SK-N-SH (cell line): ENCODE data around the gene PCDHA8. TPM values are rescaled to one million over a fixed set of nuclear protein-coding genes. Genes with fewer than 3 reads are reported as not detected.
"Not testable (repeated sequence)": the region's sequence is repeated elsewhere in the genome, so short reads cannot be mapped to it uniquely, and the experiment has no call there.

Experiments used
- CTCF ChIA-PET: fragments of 300-600, 350-600 bp; formaldehyde crosslinking; extraction: SDS; loops from one replicate; lab custom pipeline; 2021; lab: Yijun Ruan, JAX
- POLR2A ChIA-PET: fragments of 350-600 bp; sonication (Branson Sonifier 250); formaldehyde crosslinking; extraction: SDS; loops from one replicate; lab custom pipeline; 2020; ENCODE audit warnings: antibody characterized with exemption, inconsistent platforms; lab: Yijun Ruan, JAX
- DNase-seq: peaks from one replicate; pipeline ENCODE4 v3.0.0; 2012
- H2AFZ ChIP-seq: fragments of 200-600 bp; sonication (generic); 2 replicates; pipeline ENCODE4 v1.8.1; 2016; ENCODE audit warnings: antibody characterized with exemption, mild to moderate bottlenecking, low read depth
- H3F3A ChIP-seq: fragments of 200-600 bp; sonication (generic); replicated peaks from 2 replicates; pipeline ENCODE3; 2016; ENCODE audit warnings: antibody characterized with exemption, mild to moderate bottlenecking; ENCODE audit not compliant: insufficient read depth
- H3K27ac ChIP-seq, 2 experiments: fragments of 200-500 bp in 1 of 2; fragments of 200-600 bp in 1 of 2; sonication (Bioruptor generic) in 1 of 2; sonication (generic), shearing (Covaris generic) in 1 of 2; 2 replicates each; pipeline versions ENCODE4 v1.5.1 to v1.6.1; 2014 to 2016; ENCODE audit warnings: low read depth in 2 of 2, inconsistent platforms in 1 of 2, low read length in 1 of 2, mild to moderate bottlenecking in 1 of 2, mixed read lengths in 1 of 2
- H3K27me3 ChIP-seq: fragments of 200-600 bp; sonication (generic), shearing (Covaris generic); 2 replicates; pipeline ENCODE4 v1.6.1; 2016; ENCODE audit warnings: mixed run types; ENCODE audit not compliant: insufficient read depth
- H3K36me3 ChIP-seq, 2 experiments: fragments of 200-500 bp in 1 of 2; fragments of 200-600 bp in 1 of 2; sonication (Bioruptor generic) in 1 of 2; sonication (generic) in 1 of 2; replicated peaks in 1 of 2; 2 replicates each; pipeline versions ENCODE3 to v1.5.1; 2014 to 2016; ENCODE audit warnings: low read length in 1 of 2, mild to moderate bottlenecking in 1 of 2; ENCODE audit not compliant: insufficient read depth in 2 of 2, control insufficient read depth in 1 of 2
- H3K4me1 ChIP-seq, 2 experiments: fragments of 200-500 bp in 1 of 2; fragments of 200-600 bp in 1 of 2; sonication (Bioruptor generic) in 1 of 2; sonication (generic), shearing (Covaris generic) in 1 of 2; 2 replicates each; pipeline versions ENCODE4 v1.5.1 to v1.6.1; 2014 to 2016; ENCODE audit warnings: low read depth in 1 of 2, low read length in 1 of 2, mixed run types in 1 of 2; ENCODE audit not compliant: insufficient read depth in 2 of 2, control insufficient read depth in 1 of 2
- H3K4me2 ChIP-seq: fragments of 200-600 bp; sonication (generic), shearing (Covaris generic); 2 replicates; pipeline ENCODE4 v1.6.1; 2017; ENCODE audit warnings: mixed run types
- H3K4me3 ChIP-seq, 2 experiments: fragments of 200-500 bp in 1 of 2; fragments of 200-600 bp in 1 of 2; sonication (Bioruptor generic) in 1 of 2; sonication (generic), shearing (Covaris generic) in 1 of 2; 2 replicates each; pipeline versions ENCODE4 v1.5.1 to v1.8.1; 2014 to 2016; ENCODE audit warnings: low read depth in 2 of 2, inconsistent platforms in 1 of 2, low read length in 1 of 2, mild to moderate bottlenecking in 1 of 2, mixed read lengths in 1 of 2, moderate library complexity in 1 of 2
- H3K79me2 ChIP-seq: fragments of 200-600 bp; sonication (generic); 2 replicates; pipeline ENCODE4 v1.8.1; 2017; ENCODE audit warnings: mild to moderate bottlenecking; ENCODE audit not compliant: insufficient read depth
- H3K9ac ChIP-seq: fragments of 200-600 bp; sonication (generic); 2 replicates; pipeline ENCODE4 v1.6.1; 2017; ENCODE audit warnings: mixed run types
- H3K9me2 ChIP-seq: fragments of 200-600 bp; sonication (generic); 2 replicates; pipeline ENCODE4 v1.6.1; 2017; ENCODE audit warnings: mixed run types
- H3K9me3 ChIP-seq: fragments of 200-600 bp; sonication (generic); 2 replicates; pipeline ENCODE4 v1.6.1; 2017; ENCODE audit warnings: mixed run types, mild to moderate bottlenecking, moderate library complexity
- H4K20me1 ChIP-seq: fragments of 200-600 bp; sonication (generic); 2 replicates; pipeline ENCODE4 v1.6.1; 2017; ENCODE audit warnings: mild to moderate bottlenecking, mixed run types; ENCODE audit not compliant: insufficient read depth
- ELF1 ChIP-seq: IDR thresholded peaks from 2 replicates; pipeline ENCODE4 v1.4.0; 2012
- EZH2phosphoT487 ChIP-seq: fragments of 200-600 bp; sonication (generic); IDR thresholded peaks from 2 replicates; pipeline ENCODE4 v1.6.1; 2017; ENCODE audit warnings: low read depth, mixed run types, mild to moderate bottlenecking, antibody characterized with exemption, moderate library complexity, borderline replicate concordance
- FOSL2 ChIP-seq: IDR thresholded peaks from 2 replicates; pipeline ENCODE4 v1.4.0; 2012; ENCODE audit warnings: low read depth, mild to moderate bottlenecking, moderate library complexity, borderline replicate concordance
- MEF2A ChIP-seq: IDR thresholded peaks from 2 replicates; pipeline ENCODE4 v1.4.0; 2012; ENCODE audit warnings: low read depth, borderline replicate concordance
- MXI1 ChIP-seq: IDR thresholded peaks from 2 replicates; pipeline ENCODE4 v1.6.1; 2012; ENCODE audit warnings: mild to moderate bottlenecking, low read depth, low read length, improper control_type of control experiment
- NRF1 ChIP-seq: IDR thresholded peaks from 2 replicates; pipeline ENCODE4 v1.6.1; 2012; ENCODE audit warnings: low read depth, mild to moderate bottlenecking, low read length
- RAD21 ChIP-seq: IDR thresholded peaks from 2 replicates; pipeline ENCODE4 v1.6.1; 2012; ENCODE audit warnings: mild to moderate bottlenecking, low read length
- RCOR1 ChIP-seq: fragments of 150-350 bp; IDR thresholded peaks from 2 replicates; pipeline ENCODE4 v1.6.1; 2017; ENCODE audit warnings: antibody characterized with exemption, low read length
- RXRA ChIP-seq: IDR thresholded peaks from 2 replicates; pipeline ENCODE4 v1.4.0; 2012; ENCODE audit warnings: low read depth, mild to moderate bottlenecking, borderline replicate concordance
- SIN3A ChIP-seq: IDR thresholded peaks from 2 replicates; pipeline ENCODE4 v1.6.1; 2012; ENCODE audit warnings: low read depth, mild to moderate bottlenecking, low read length, moderate library complexity, borderline replicate concordance
- SMC3 ChIP-seq: IDR thresholded peaks from 2 replicates; pipeline ENCODE4 v1.6.1; 2012; ENCODE audit warnings: low read depth, low read length, improper control_type of control experiment
- TCF12 ChIP-seq: IDR thresholded peaks from 2 replicates; pipeline ENCODE4 v1.4.0; 2012
- TEAD4 ChIP-seq: IDR thresholded peaks from 2 replicates; pipeline ENCODE4 v1.4.0; 2012; ENCODE audit warnings: mild to moderate bottlenecking, borderline replicate concordance; ENCODE audit not compliant: insufficient read depth
- WGBS: methylation state at CpG from one replicate; pipeline ENCODE4 v1.1.6; 2017; ENCODE audit warnings: low lambda C conversion rate; 5-methylcytosine and 5-hydroxymethylcytosine counted together
- polyA plus RNA-seq, 3 experiments: library from polyadenylated mRNA; depleted of rRNA; stranded (reverse); fragments of >200 nt; gene quantifications; 2 replicates each; pipeline ENCODE4 v1.2.3, GENCODE V29; 2012
- TF ChIP-seq, protein P1 (sequence below): fragments of 200-600 bp; sonication (generic); IDR thresholded peaks from 2 replicates; pipeline ENCODE4 v1.6.1; 2017; ENCODE audit warnings: antibody characterized with exemption, mild to moderate bottlenecking, moderate library complexity
- TF ChIP-seq, protein P2 (sequence below): IDR thresholded peaks from 2 replicates; pipeline ENCODE4 v1.4.0; 2012; ENCODE audit warnings: low read depth, borderline replicate concordance
- TF ChIP-seq, protein P3 (sequence below): fragments of 150-350 bp; IDR thresholded peaks from 2 replicates; pipeline ENCODE4 v1.6.1; 2017; ENCODE audit warnings: antibody characterized with exemption, low read length, low read depth, borderline replicate concordance
- TF ChIP-seq, protein P4 (sequence below): IDR thresholded peaks from 2 replicates; pipeline ENCODE4 v1.4.0; 2012; ENCODE audit warnings: low read depth

PCDHA8 gene
- polyA plus RNA-seq, 1 of the 3 experiments (the other 2 are of a cell fraction), result 0.54 TPM

DNA sequence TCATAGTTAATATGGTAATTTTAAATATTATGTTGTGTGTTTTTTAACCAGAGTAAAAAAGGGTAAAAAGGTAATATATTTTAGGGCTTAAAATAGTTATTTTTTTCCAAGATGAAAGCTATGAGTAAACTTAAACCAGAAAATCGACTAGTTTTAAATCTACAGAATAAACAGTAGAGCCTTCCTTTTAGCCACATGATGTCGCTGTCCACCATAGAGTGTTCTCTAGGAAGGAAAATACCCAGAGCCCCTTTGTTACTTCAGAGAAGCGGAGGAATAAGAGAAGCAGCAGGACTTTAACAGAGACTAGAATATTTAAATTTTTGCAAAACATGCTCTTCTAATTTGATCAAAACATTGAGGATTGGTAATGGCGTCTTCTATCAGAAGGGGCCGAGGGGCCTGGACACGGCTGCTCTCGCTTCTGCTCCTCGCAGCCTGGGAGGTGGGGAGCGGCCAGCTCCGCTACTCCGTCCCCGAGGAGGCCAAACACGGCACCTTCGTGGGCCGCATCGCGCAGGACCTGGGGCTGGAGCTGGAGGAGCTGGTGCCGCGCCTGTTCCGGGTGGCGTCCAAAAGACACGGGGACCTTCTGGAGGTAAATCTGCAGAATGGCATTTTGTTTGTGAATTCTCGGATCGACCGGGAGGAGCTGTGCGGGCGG is 46.3 kb upstream of the PCDHA8 start, which contains the start of gene PCDHA2 (continued):
- TF ChIP-seq, protein P1, sequence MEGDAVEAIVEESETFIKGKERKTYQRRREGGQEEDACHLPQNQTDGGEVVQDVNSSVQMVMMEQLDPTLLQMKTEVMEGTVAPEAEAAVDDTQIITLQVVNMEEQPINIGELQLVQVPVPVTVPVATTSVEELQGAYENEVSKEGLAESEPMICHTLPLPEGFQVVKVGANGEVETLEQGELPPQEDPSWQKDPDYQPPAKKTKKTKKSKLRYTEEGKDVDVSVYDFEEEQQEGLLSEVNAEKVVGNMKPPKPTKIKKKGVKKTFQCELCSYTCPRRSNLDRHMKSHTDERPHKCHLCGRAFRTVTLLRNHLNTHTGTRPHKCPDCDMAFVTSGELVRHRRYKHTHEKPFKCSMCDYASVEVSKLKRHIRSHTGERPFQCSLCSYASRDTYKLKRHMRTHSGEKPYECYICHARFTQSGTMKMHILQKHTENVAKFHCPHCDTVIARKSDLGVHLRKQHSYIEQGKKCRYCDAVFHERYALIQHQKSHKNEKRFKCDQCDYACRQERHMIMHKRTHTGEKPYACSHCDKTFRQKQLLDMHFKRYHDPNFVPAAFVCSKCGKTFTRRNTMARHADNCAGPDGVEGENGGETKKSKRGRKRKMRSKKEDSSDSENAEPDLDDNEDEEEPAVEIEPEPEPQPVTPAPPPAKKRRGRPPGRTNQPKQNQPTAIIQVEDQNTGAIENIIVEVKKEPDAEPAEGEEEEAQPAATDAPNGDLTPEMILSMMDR, result no peak
- no peak for TF ChIP-seq RXRA
- no peak for TF ChIP-seq MXI1
- no peak for TF ChIP-seq TEAD4
- TF ChIP-seq, protein P2, sequence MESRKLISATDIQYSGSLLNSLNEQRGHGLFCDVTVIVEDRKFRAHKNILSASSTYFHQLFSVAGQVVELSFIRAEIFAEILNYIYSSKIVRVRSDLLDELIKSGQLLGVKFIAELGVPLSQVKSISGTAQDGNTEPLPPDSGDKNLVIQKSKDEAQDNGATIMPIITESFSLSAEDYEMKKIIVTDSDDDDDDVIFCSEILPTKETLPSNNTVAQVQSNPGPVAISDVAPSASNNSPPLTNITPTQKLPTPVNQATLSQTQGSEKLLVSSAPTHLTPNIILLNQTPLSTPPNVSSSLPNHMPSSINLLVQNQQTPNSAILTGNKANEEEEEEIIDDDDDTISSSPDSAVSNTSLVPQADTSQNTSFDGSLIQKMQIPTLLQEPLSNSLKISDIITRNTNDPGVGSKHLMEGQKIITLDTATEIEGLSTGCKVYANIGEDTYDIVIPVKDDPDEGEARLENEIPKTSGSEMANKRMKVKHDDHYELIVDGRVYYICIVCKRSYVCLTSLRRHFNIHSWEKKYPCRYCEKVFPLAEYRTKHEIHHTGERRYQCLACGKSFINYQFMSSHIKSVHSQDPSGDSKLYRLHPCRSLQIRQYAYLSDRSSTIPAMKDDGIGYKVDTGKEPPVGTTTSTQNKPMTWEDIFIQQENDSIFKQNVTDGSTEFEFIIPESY, result no peak
- TF ChIP-seq, protein P3, sequence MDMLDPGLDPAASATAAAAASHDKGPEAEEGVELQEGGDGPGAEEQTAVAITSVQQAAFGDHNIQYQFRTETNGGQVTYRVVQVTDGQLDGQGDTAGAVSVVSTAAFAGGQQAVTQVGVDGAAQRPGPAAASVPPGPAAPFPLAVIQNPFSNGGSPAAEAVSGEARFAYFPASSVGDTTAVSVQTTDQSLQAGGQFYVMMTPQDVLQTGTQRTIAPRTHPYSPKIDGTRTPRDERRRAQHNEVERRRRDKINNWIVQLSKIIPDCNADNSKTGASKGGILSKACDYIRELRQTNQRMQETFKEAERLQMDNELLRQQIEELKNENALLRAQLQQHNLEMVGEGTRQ, result no peak
- TF ChIP-seq SMC3, result no peak
- TF ChIP-seq MEF2A, result no peak
- TF ChIP-seq NRF1, result no peak
- no peak for TF ChIP-seq SIN3A
- no peak for TF ChIP-seq FOSL2

DNA sequence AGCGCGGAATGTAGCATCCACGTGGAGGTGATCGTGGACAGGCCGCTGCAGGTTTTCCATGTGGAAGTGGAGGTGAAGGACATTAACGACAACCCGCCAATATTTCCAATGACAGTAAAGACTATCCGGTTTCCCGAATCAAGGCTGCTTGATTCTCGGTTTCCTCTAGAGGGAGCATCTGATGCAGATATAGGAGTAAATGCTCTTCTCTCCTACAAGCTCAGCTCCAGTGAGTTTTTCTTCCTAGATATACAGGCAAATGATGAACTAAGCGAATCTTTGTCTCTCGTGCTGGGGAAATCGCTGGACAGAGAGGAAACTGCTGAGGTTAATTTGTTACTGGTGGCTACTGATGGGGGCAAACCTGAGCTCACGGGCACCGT is 45.7 kb upstream of the PCDHA8 start:
- no peaks in the 10 kb centered on the region for H3F3A ChIP-seq
- no peaks in the 10 kb centered on the region for H3K79me2 ChIP-seq
- no peaks in the 10 kb centered on the region for H3K27me3 ChIP-seq
- no peak overlapping the region for H3K9ac ChIP-seq
- peaks cover 19% of the 10 kb centered on the region; the same call in 1 of the 2 replicates for H3K9me3 ChIP-seq
- no peak for DNase-seq
- H2AFZ ChIP-seq, result no peak overlapping the region
- 64% methylated on average over 15 of the region's 15 CpGs for WGBS
- H3K4me3 ChIP-seq, result peak overlapping the region in 1 of 2 experiments; percentile 16; a peak in 1 of 4 replicates
- H4K20me1 ChIP-seq, result no peaks in the 10 kb centered on the region
- no peak overlapping the region for H3K27ac ChIP-seq
- POLR2A ChIA-PET, result no interaction called here
- no peaks in the 10 kb centered on the region for H3K36me3 ChIP-seq
- H3K4me1 ChIP-seq, result no peaks in the 10 kb centered on the region
- CTCF ChIA-PET, result interaction anchor here (0.7 to 3.7 kb wide), 4 partner anchors 11 to 426 kb away, joined by 3 to 23 read pairs (median 3); partner anchors contain the start of genes PCDHA4 and PCDHA8
- TF ChIP-seq RXRA (no peak), RCOR1 (no peak), EZH2phosphoT487 (no peak), SMC3 (no peak), TCF12 (no peak), ELF1 (no peak), RAD21 (no peak), SIN3A (no peak)
- TF ChIP-seq, protein P4, sequence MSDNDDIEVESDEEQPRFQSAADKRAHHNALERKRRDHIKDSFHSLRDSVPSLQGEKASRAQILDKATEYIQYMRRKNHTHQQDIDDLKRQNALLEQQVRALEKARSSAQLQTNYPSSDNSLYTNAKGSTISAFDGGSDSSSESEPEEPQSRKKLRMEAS, result no peak
- TF ChIP-seq, protein P1, result no peak
- H3K9me2 ChIP-seq, result no peaks in the 10 kb centered on the region
- H3K4me2 ChIP-seq, result no peak overlapping the region

DNA sequence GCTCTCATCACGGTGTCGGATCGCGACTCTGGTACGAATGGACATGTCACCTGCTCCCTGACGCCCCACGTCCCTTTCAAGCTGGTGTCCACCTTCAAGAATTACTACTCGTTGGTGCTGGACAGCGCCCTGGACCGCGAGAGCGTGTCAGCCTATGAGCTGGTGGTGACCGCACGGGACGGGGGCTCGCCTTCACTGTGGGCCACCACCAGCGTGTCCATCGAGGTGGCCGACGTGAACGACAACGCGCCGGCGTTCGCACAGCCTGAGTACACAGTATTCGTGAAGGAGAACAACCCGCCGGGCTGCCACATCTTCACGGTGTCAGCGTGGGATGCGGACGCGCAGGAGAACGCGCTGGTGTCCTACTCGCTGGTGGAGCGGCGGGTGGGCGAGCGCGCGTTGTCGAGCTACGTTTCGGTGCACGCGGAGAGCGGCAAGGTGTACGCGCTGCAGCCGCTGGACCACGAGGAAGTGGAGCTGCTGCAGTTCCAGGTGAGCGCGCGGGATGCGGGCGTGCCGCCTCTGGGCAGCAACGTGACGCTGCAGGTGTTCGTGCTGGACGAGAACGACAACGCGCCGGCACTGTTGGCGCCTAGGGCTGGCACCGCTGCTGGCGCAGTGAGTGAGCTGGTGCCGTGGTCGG is 44.8 kb upstream of the PCDHA8 start:
- WGBS, result 85% methylated on average over 64 of the region's 72 CpGs
- DNase-seq, H3K4me2 ChIP-seq, H3F3A ChIP-seq, H3K9me2 ChIP-seq, H3K9ac ChIP-seq, H3K36me3 ChIP-seq, H2AFZ ChIP-seq, H4K20me1 ChIP-seq, POLR2A ChIA-PET, H3K79me2 ChIP-seq, H3K27ac ChIP-seq, H3K4me1 ChIP-seq, H3K27me3 ChIP-seq: not testable (repeated sequence)
- CTCF ChIA-PET, result interaction anchor here (1.1 to 3.7 kb wide), 3 partner anchors 10 to 45 kb away, joined by 3 to 23 read pairs (median 6); partner anchors contain the start of genes PCDHA4 and PCDHA8
- peaks cover 19% of the 10 kb centered on the region; the same call in 1 of the 2 replicates for H3K9me3 ChIP-seq
- H3K4me3 ChIP-seq, result peak overlapping the region in 1 of 2 experiments; percentile 19; a peak in 1 of 4 replicates
